KMS-11 (cell line): ENCODE data around the gene SPAG9.
A peak's percentile ranks its signal among the peaks of the same experiment; 100 is the strongest.

Source experiments
- H2AFZ ChIP-seq: fragments of 200-600 bp; sonication (generic); 2 replicates; pipeline ENCODE4 v1.6.1; 2016; ENCODE audit warnings: antibody characterized with exemption, mixed run types, low read depth
- H3K27ac ChIP-seq: fragments of 200-600 bp; sonication (generic); 2 replicates; pipeline ENCODE4 v1.6.1; 2016; ENCODE audit warnings: mild to moderate bottlenecking, mixed run types
- H3K27me3 ChIP-seq: fragments of 200-600 bp; sonication (generic); 2 replicates; pipeline ENCODE4 v1.6.1; 2017; ENCODE audit warnings: mild to moderate bottlenecking, low read depth, mixed run types, moderate library complexity; ENCODE audit not compliant: insufficient read depth
- H3K36me3 ChIP-seq: fragments of 200-600 bp; sonication (generic); 2 replicates; pipeline ENCODE4 v1.6.1; 2017; ENCODE audit warnings: mild to moderate bottlenecking, mixed run types; ENCODE audit not compliant: insufficient read depth
- H3K4me1 ChIP-seq: fragments of 200-600 bp; sonication (generic); 2 replicates; pipeline ENCODE4 v1.6.1; 2016; ENCODE audit warnings: mild to moderate bottlenecking, low read depth, mixed run types; ENCODE audit not compliant: poor library complexity, severe bottlenecking
- H3K4me2 ChIP-seq: fragments of 200-600 bp; sonication (generic); 2 replicates; pipeline ENCODE4 v1.7.0; 2016; ENCODE audit warnings: mild to moderate bottlenecking, mixed run types
- H3K4me3 ChIP-seq: fragments of 200-600 bp; sonication (generic); IDR thresholded peaks from 2 replicates; pipeline ENCODE4 v1.6.1; 2017; ENCODE audit warnings: low read depth, low read length, mixed read lengths; ENCODE audit not compliant: insufficient read depth
- H3K79me2 ChIP-seq: fragments of 200-600 bp; sonication (generic); 2 replicates; pipeline ENCODE4 v1.6.1; 2016; ENCODE audit warnings: low read depth, mixed run types; ENCODE audit not compliant: insufficient read depth
- H3K9ac ChIP-seq: fragments of 200-600 bp; sonication (generic); 2 replicates; pipeline ENCODE4 v1.6.1; 2016; ENCODE audit warnings: mild to moderate bottlenecking, mixed run types
- H4K20me1 ChIP-seq: fragments of 200-600 bp; sonication (generic); 2 replicates; pipeline ENCODE4 v1.6.1; 2016; ENCODE audit warnings: mild to moderate bottlenecking, mixed run types; ENCODE audit not compliant: insufficient read depth
- CTCF ChIP-seq: fragments of 200-600 bp; sonication (generic); conservative IDR thresholded peaks from 2 replicates; pipeline ENCODE4 v1.6.1; 2017; ENCODE audit warnings: low read depth, mild to moderate bottlenecking, antibody characterized with exemption, low read length, moderate library complexity, mixed read lengths

The SPAG9 gene

GRCh38 chr17:50953518-50953830 is 167.2 kb downstream of the SPAG9 start:
- Histone ChIP-seq H2AFZ (no peak overlapping the region), H3K4me2 (no peak overlapping the region), H3K79me2 (no peaks in the 10 kb centered on the region), H3K36me3 (no peaks in the 10 kb centered on the region), H3K27me3 (no peaks in the 10 kb centered on the region), H3K4me1 (peaks cover 23% of the 10 kb centered on the region), H3K4me3 (no peak overlapping the region), H4K20me1 (no peaks in the 10 kb centered on the region), H3K27ac (no peak overlapping the region), H3K9ac (no peak overlapping the region)
- no peak for TF ChIP-seq CTCF

GRCh38 chr17:50952889-50953288 is 167.8 kb downstream of the SPAG9 start:
- no peak overlapping the region for H3K4me2 ChIP-seq
- peaks cover 23% of the 10 kb centered on the region for H3K4me1 ChIP-seq
- TF ChIP-seq CTCF = no peak
- H3K36me3 ChIP-seq = no peaks in the 10 kb centered on the region
- H3K9ac ChIP-seq = no peak overlapping the region
- H2AFZ ChIP-seq = no peak overlapping the region
- no peaks in the 10 kb centered on the region for H3K27me3 ChIP-seq
- H3K4me3 ChIP-seq = no peak overlapping the region
- no peak overlapping the region for H3K27ac ChIP-seq
- no peaks in the 10 kb centered on the region for H4K20me1 ChIP-seq
- no peaks in the 10 kb centered on the region for H3K79me2 ChIP-seq

- Histone ChIP-seq H3K79me2 (no peaks in the 10 kb centered on the region), H3K27ac (no peak overlapping the region), H3K4me2 (no peak overlapping the region), H2AFZ (no peak overlapping the region), H3K36me3 (no peaks in the 10 kb centered on the region), H3K4me3 (no peak overlapping the region), H3K4me1 (peaks cover 23% of the 10 kb centered on the region), H3K9ac (no peak overlapping the region), H3K27me3 (no peaks in the 10 kb centered on the region), H4K20me1 (no peaks in the 10 kb centered on the region)
- no peak for TF ChIP-seq CTCF
These were observed 168.7 kb downstream of the SPAG9 start for GRCh38 chr17:50952013-50952412.

- H4K20me1 ChIP-seq = no peaks in the 10 kb centered on the region
- no peaks in the 10 kb centered on the region for H3K36me3 ChIP-seq
- peaks cover 17% of the 10 kb centered on the region for H3K4me1 ChIP-seq
- H3K27me3 ChIP-seq = no peaks in the 10 kb centered on the region
- peak overlapping the region; percentile 18 for H3K27ac ChIP-seq
- peak overlapping the region; percentile 64 for H2AFZ ChIP-seq
- peak; percentile 78 for TF ChIP-seq CTCF
- H3K79me2 ChIP-seq = no peaks in the 10 kb centered on the region
- H3K4me3 ChIP-seq = no peak overlapping the region
- peak overlapping the region; percentile 56; the same call in 1 of the 2 replicates for H3K4me2 ChIP-seq
- peak overlapping the region; percentile 37; the same call in 1 of the 2 replicates for H3K9ac ChIP-seq
These were observed 170.4 kb downstream of the SPAG9 start for GRCh38 chr17:50949989-50950877.
